T-helper 17 cell (primary cell): Measurements from ENCODE around the gene SORD. TPM values are rescaled to one million over a fixed set of nuclear protein-coding genes. Genes with fewer than 3 reads are reported as not detected.
"Not testable (repeated sequence)": the region's sequence is repeated elsewhere in the genome, so short reads cannot be mapped to it uniquely, and the experiment has no call there.

Source experiments
- ATAC-seq: fragments of 150-1000 bp; cut with Tn5 transposase; 2 replicates; pipeline ENCODE4 v1.10.0; 2021; ENCODE audit warnings: mild to moderate bottlenecking, moderate library complexity
- DNase-seq, 3 donors: peaks; one replicate each; pipeline versions ENCODE4 v3.0.0 to v3.0.0-alpha.2; 2020 to 2021
- H3K9me3 ChIP-seq: one replicate; pipeline ENCODE4 v1.7.0; 2013; ENCODE audit warnings: low read length, mild to moderate bottlenecking; ENCODE audit not compliant: control insufficient read depth, poor library complexity, severe bottlenecking
- H3K27ac Mint-ChIP-seq: one replicate; pipeline ENCODE4 v1.8.0; 2022; ENCODE audit warnings: mild to moderate bottlenecking, moderate library complexity, mixed read lengths
- H3K27me3 Mint-ChIP-seq: one replicate; pipeline ENCODE4 v1.8.0; 2022; ENCODE audit warnings: mixed read lengths
- H3K36me3 Mint-ChIP-seq: one replicate; pipeline ENCODE4 v1.8.0; 2022; ENCODE audit warnings: low read depth, mixed read lengths
- H3K4me1 Mint-ChIP-seq: one replicate; pipeline ENCODE4 v1.8.0; 2022; ENCODE audit warnings: mild to moderate bottlenecking, mixed read lengths
- H3K4me3 Mint-ChIP-seq: one replicate; pipeline ENCODE4 v1.8.0; 2022; ENCODE audit warnings: mild to moderate bottlenecking, moderate library complexity, mixed read lengths
- total RNA-seq, 4 donors: library from RNA in 2 of 4; stranded (reverse) in 2 of 4; gene quantifications; one replicate each; pipeline ENCODE4 v1.2.3 and lab custom pipeline; 2022 to 2026

The SORD gene
- total RNA-seq, 2 donors from 2014 or later, result 2.1 to 3.7 TPM

- not testable (repeated sequence) for H3K27me3 Mint-ChIP-seq, H3K9me3 ChIP-seq, DNase-seq, H3K4me3 Mint-ChIP-seq, H3K27ac Mint-ChIP-seq, H3K36me3 Mint-ChIP-seq, ATAC-seq
- H3K4me1 Mint-ChIP-seq, result peaks cover 10% of the 10 kb centered on the region
Observed at GRCh38 chr15:45031522-45032028, 8.6 kb downstream of the SORD start.

GRCh38 chr15:45032501-45032900 is 9.5 kb downstream of the SORD start:
- not testable (repeated sequence) for DNase-seq, H3K36me3 Mint-ChIP-seq, H3K9me3 ChIP-seq, H3K27ac Mint-ChIP-seq, ATAC-seq, H3K27me3 Mint-ChIP-seq, H3K4me3 Mint-ChIP-seq
- peaks cover 16% of the 10 kb centered on the region for H3K4me1 Mint-ChIP-seq

- H3K36me3 Mint-ChIP-seq, H3K27me3 Mint-ChIP-seq, H3K4me3 Mint-ChIP-seq, H3K9me3 ChIP-seq, ATAC-seq, DNase-seq: not testable (repeated sequence)
- H3K4me1 Mint-ChIP-seq, result peaks cover 18% of the 10 kb centered on the region
- H3K27ac Mint-ChIP-seq, result peak overlapping the region; percentile 39
Observed at GRCh38 chr15:45034087-45034486, 11.1 kb downstream of the SORD start.

GRCh38 chr15:45034600-45035375 is 11.8 kb downstream of the SORD start:
- peaks cover 14% of the 10 kb centered on the region for H3K4me1 Mint-ChIP-seq
- H3K27me3 Mint-ChIP-seq, H3K27ac Mint-ChIP-seq, H3K9me3 ChIP-seq, DNase-seq, ATAC-seq, H3K36me3 Mint-ChIP-seq, H3K4me3 Mint-ChIP-seq: not testable (repeated sequence)

- H3K4me3 Mint-ChIP-seq, result not testable (repeated sequence)
Observed at GRCh38 chr15:45036812-45037781, 14.1 kb downstream of the SORD start.

GRCh38 chr15:45037936-45038335 is 14.9 kb downstream of the SORD start:
- H3K36me3 Mint-ChIP-seq, result peaks cover 2% of the 10 kb centered on the region
- H3K27ac Mint-ChIP-seq, result no peak overlapping the region
- no peaks in the 10 kb centered on the region for H3K9me3 ChIP-seq
- ATAC-seq, result no peak
- no peak for DNase-seq
- H3K27me3 Mint-ChIP-seq, result no peaks in the 10 kb centered on the region
- H3K4me1 Mint-ChIP-seq, result peaks cover 13% of the 10 kb centered on the region
- H3K4me3 Mint-ChIP-seq, result no peak overlapping the region

More at GRCh38 chr15:45036812-45037781, 14.1 kb downstream of the SORD start:
- not testable (repeated sequence) for H3K9me3 ChIP-seq, H3K27ac Mint-ChIP-seq, H3K36me3 Mint-ChIP-seq, H3K27me3 Mint-ChIP-seq
- H3K4me1 Mint-ChIP-seq, result peaks cover 13% of the 10 kb centered on the region
- DNase-seq (peak; percentile 38 to 67 (median 48)), ATAC-seq (peak; percentile 96)

- peaks cover 13% of the 10 kb centered on the region for H3K4me1 Mint-ChIP-seq
- ATAC-seq, H3K27me3 Mint-ChIP-seq, H3K36me3 Mint-ChIP-seq, DNase-seq, H3K27ac Mint-ChIP-seq, H3K4me3 Mint-ChIP-seq, H3K9me3 ChIP-seq: not testable (repeated sequence)
Observed at GRCh38 chr15:45040396-45040795, 17.4 kb downstream of the SORD start.

- not testable (repeated sequence) for H3K27me3 Mint-ChIP-seq, H3K36me3 Mint-ChIP-seq, DNase-seq, H3K4me3 Mint-ChIP-seq, H3K4me1 Mint-ChIP-seq, H3K9me3 ChIP-seq, ATAC-seq, H3K27ac Mint-ChIP-seq
Observed at GRCh38 chr15:45041538-45041937, 18.5 kb downstream of the SORD start.

GRCh38 chr15:45042859-45043258 is 19.9 kb downstream of the SORD start:
- not testable (repeated sequence) for H3K4me1 Mint-ChIP-seq, DNase-seq, H3K27ac Mint-ChIP-seq, H3K9me3 ChIP-seq, H3K27me3 Mint-ChIP-seq, H3K36me3 Mint-ChIP-seq, H3K4me3 Mint-ChIP-seq, ATAC-seq

GRCh38 chr15:45044270-45044669 is 21.3 kb downstream of the SORD start:
- H3K36me3 Mint-ChIP-seq, H3K27me3 Mint-ChIP-seq, H3K27ac Mint-ChIP-seq, H3K4me1 Mint-ChIP-seq, H3K9me3 ChIP-seq, DNase-seq, H3K4me3 Mint-ChIP-seq, ATAC-seq: not testable (repeated sequence)

GRCh38 chr15:45048449-45048793 is 25.4 kb downstream of the SORD start:
- not testable (repeated sequence) for H3K27me3 Mint-ChIP-seq, H3K4me3 Mint-ChIP-seq, H3K4me1 Mint-ChIP-seq, H3K36me3 Mint-ChIP-seq, H3K27ac Mint-ChIP-seq, DNase-seq, H3K9me3 ChIP-seq
- peak; percentile 33 for ATAC-seq

GRCh38 chr15:45048794-45049631 is 26.0 kb downstream of the SORD start:
- no peaks in the 10 kb centered on the region for H3K4me1 Mint-ChIP-seq
- no peaks in the 10 kb centered on the region for H3K9me3 ChIP-seq
- DNase-seq (no peak), ATAC-seq (peak; percentile 87)
- no peaks in the 10 kb centered on the region for H3K27me3 Mint-ChIP-seq
- peaks cover 4% of the 10 kb centered on the region for H3K36me3 Mint-ChIP-seq
- no peak overlapping the region for H3K4me3 Mint-ChIP-seq
- no peak overlapping the region for H3K27ac Mint-ChIP-seq

GRCh38 chr15:45050587-45050986 is 27.6 kb downstream of the SORD start:
- H3K9me3 ChIP-seq, result no peaks in the 10 kb centered on the region
- Mint-ChIP-seq H3K27me3 (no peaks in the 10 kb centered on the region), H3K4me3 (no peak overlapping the region), H3K36me3 (peaks cover 4% of the 10 kb centered on the region), H3K27ac (no peak overlapping the region), H3K4me1 (no peaks in the 10 kb centered on the region)
- DNase-seq, result no peak
- ATAC-seq, result no peak
